ENCODE measurements around the gene ATP9A. TPM values are rescaled to one million over a fixed set of nuclear protein-coding genes. Genes with fewer than 3 reads are reported as not detected.
"Not testable (repeated sequence)": the region's sequence is repeated elsewhere in the genome, so short reads cannot be mapped to it uniquely, and the experiment has no call there.

Gene ATP9A
- total RNA-seq, 1 experiment from 2014 or later, result 18.7 TPM

DNA sequence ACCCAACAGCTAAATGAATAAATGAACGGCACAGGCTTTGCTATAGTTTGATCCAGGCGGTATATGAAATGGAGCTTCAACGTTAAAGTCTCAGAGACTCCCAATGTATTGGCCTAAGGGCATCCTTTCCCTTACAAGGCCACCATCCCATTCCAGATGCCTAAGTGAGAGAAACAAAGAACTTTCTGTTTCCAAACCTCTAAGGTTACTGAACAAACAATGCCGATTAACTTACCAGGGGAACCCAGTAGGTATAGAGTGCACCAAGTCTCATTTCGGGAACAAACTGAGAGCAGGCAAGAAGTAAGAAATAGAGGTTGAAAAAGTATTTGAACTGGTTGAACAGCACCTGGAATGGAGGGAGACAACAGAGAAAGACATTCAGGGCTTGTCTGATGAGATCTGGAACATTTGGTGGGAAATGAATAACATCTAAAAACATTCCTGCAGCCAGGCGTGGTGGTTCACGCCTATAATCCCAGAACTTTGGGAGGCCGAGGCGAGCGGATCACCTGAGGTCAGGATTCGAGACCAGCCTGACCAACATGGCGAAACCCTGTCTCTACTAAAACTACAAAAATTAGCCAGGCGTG is 42.5 kb downstream of the ATP9A start:
- DNase-seq (ENCODE audit: low read depth), result peak; percentile 85

DNA sequence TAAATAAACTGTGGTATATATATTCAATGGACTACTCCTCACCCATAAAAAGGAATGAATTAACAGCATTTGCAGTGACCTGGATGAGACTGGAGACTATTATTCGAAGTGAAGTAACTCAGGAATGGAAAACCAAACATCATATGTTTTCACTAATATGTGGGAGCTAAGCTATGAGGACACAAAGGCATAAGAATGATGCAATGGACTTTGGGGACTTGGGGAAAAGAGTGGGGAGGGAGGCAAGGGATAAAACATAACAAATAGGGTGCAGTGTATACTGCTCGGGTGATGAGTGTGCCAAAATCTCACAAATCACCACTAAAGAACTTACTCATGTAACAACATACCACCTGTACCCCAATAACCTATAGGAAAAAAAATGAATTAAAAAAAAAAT is 45.2 kb downstream of the ATP9A start:
- DNase-seq (ENCODE audit: low read depth), result not testable (repeated sequence)

DNA sequence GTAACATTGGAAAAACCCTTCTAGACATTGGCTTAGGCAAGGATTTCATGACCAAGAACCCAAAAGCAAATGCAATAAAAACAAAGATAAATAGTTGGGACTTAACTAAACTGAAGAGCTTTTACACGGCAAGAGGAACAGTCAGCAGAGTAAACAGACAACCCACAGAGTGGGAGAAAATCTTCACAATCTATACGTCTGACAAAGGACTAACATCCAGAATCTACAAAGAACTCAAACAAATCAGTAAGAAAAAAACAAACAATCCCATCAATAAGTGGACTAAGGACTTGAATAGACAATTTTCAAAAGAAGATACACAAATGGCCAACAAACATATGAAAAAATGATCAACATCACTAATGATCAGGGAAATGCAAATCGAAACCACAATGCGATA is 45.9 kb downstream of the ATP9A start:
- DNase-seq (ENCODE audit: low read depth), result not testable (repeated sequence)

- DNase-seq (ENCODE audit: low read depth), result no peak
These were observed 47.3 kb downstream of the ATP9A start for GRCh38 chr20:51720854-51721253.

GRCh38 chr20:51720384-51720783 is 47.8 kb downstream of the ATP9A start:
- no peak for DNase-seq (ENCODE audit: low read depth)

DNA sequence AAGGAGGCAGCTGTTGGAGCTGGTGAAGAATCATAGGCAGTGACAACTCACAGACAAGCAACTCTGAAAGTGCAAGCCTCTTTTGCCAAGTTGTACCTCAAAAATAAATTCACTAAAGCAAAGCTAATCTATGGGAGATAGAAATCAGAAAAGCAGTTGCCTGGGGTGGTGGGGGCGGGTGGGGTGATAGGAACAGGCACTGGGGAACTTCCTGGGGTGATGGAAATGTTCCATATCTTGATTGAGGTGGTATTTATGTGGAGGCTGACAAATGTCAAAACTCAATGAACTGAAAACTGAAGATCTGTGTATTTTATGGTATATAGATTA is 52.4 kb downstream of the ATP9A start:
- no peak for DNase-seq (ENCODE audit: low read depth)

DNA sequence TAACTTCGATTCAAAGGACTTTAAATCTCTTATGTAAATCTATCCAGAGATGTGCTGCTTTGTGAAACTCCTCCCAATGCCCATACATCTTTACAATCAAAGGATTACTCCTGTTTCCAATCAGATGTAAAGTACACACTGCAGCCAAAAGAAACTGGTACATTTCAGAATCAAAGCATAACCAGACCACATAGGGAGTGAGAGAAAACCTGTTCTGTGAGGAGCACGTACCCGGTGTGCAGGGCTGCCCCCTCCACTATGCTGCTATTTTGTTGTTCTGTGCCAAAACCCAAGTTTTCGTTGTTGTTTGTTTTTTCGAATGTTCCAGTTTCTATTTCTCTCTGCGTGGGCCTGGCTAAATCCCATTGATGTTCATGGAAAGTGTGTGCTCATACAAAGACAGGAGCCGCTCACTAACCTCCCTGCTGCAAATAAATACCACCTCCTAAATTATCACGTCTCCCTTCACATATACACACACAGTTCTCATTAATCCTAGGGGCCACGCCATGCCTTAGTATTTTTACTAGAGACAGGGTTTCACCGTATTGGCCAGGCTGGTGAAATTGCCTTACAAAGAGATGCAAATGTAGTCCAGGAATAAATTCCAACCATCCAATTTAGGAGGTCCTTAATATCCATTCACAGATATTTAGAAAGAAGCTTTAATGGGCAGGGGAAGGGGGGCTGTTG is 52.9 kb downstream of the ATP9A start:
- DNase-seq (ENCODE audit: low read depth), result no peak

DNA sequence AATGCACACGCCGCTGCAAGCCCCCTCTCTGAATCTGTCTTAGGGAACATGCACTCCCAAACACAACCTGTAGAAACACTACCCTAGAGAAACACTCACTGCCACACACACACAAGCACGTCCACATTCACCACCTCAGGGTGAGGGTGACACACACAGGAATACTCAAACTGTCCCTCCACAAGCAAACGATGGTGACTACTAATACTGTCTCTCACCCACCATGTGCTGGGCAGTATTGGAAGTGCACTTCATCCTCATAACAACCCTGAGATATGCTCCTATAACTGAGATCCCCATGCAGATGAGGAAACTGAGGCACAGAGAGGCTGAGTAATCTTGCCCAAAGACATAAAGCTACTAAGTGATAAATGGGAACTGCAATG is 55.0 kb downstream of the ATP9A start:
- DNase-seq (ENCODE audit: low read depth), result no peak

DNA sequence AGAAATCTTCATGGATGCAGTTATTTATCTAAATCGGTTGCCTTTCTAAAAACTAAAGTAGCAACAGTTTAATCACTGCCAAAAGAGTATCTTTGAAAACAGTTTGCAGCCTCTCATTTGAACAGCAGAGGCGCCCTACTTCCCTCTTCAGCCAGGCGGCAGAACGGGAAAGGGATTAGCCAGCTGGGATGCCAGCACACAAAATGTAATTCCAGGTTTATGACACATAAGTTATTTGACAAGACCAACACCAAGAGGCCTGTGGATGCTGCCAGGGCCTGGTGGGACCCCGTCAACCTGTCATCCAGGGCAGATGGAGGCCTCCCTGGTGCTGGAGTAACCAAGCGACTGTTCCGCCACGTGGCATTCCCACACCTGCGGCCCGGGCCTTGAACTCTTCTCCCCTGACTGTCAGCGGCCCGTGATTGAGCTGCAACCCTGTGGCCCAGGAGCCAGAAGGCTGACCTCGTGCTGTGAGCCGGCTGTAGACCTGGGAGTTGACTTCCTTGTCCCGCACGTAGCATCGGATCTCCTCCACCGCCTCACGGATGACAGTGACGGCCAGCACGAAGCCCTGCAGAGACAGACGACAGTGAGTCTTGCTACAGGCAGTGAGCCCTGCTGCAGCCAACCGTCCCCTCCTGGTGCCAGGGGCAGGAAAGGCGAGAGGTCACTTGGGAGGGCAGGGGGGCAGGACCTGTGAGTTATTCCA is 55.5 kb downstream of the ATP9A start:
- peak; percentile 40 for DNase-seq (ENCODE audit: low read depth)

GRCh38 chr20:51711426-51711825 is 56.8 kb downstream of the ATP9A start:
- no peak for DNase-seq (ENCODE audit: low read depth)

GRCh38 chr20:51710361-51710894 is 57.8 kb downstream of the ATP9A start:
- DNase-seq (ENCODE audit: low read depth), result no peak

DNA sequence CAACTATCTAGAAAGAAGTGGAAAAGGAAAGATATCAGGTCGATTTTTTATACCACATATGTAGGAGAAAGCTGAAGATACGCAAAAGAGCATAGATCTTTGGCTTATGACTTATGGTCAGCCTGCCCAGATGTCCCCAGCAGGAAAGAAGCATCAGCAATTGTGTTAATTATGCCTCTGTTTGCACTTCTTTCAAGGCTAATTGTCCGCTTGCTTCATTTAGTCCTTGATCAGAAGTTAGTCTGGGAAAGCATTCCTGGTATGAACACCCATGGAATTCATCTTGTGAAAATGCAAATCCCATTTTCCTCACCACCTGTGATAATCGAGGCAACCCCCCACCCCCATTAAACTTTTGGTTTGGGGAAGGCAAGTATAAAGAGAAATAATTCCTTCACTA is 62.8 kb downstream of the ATP9A start:
- no peak for DNase-seq (ENCODE audit: low read depth)

DNA sequence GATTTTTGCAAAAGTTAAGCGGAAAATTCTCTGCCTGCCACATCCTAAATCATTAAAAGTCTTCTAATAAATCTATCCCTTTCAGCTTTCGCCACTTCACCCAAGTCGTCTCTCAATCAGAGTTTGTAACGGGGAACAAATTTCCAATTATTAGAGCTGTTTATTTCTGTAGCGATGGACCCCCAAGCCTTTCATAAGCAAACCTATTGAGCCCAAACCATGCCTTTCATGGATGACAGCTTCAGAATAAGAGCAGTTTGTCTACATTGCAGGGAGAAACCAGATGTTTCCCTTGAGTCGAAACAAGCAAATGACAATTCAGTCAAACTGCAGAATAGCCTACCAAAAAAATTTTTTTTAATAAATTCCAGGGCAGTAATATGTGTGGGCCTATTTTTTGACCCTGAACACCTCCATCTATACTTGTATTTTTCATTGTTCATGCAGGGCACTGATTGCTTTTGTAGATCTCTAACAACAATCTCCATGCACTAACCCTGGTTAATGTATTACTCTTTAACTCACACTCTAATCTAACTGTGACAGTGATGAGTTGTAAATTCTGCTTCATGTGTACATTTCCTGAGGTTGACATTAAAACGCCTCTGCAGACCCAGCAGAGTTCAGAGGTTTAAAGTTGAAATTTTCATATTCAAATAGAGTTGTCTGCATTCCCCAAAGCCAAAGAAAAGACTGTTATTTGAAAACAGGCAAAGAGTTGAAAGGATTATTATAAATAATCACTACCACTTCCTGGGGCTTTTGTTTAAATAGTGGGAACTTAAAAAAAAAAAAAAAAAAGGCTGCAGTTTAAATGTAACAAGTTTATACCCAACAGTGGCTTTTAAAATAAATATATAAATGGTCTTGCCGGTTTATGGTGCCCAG is 64.5 kb downstream of the ATP9A start:
- DNase-seq (ENCODE audit: low read depth), result no peak

DNA sequence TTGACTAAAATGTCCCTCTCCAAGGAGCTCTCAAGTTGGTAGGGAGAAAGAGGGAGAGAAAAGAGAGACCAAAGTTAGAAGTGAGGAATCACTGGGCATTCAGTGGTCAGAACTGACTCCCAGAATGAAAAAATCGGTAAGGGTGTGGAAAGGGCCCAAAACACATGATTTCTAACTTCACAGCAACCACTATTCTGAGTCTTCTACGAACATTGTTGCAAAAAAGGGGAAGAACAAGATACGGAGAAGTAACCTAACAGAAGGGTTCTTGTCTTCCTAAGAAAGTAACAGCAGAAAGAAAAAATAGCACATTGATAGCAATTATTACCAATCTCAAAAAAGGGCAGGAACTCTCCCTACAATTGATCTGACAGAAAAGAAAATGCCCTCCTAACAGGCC is 65.6 kb downstream of the ATP9A start:
- DNase-seq (ENCODE audit: low read depth), result no peak

GRCh38 chr20:51700809-51701285 is 67.3 kb downstream of the ATP9A start:
- peak; percentile 72 for DNase-seq (ENCODE audit: low read depth)

DNA sequence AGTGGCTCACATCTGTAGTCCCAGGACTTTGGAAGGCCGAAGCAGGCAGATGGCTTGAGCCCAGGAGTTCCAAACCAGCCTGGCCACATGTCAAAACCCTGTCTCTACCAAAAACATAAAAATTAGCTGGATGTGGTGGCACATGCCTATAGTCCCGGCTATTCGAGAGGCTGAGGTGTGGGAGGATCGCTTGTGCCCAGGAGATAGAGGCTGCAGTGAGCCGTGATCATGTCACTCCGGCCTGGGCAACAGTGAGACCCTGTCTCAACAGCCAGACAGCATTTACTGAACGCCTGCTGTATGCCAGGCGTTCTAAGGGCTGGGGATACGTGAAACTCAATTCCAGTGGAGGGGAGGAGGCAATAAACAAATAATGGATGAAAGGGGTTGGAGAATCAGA is 69.9 kb downstream of the ATP9A start:
- no peak for DNase-seq (ENCODE audit: low read depth)

GRCh38 chr20:51697096-51697826 is 70.9 kb downstream of the ATP9A start:
- peak; percentile 81 for DNase-seq (ENCODE audit: low read depth)

DNA sequence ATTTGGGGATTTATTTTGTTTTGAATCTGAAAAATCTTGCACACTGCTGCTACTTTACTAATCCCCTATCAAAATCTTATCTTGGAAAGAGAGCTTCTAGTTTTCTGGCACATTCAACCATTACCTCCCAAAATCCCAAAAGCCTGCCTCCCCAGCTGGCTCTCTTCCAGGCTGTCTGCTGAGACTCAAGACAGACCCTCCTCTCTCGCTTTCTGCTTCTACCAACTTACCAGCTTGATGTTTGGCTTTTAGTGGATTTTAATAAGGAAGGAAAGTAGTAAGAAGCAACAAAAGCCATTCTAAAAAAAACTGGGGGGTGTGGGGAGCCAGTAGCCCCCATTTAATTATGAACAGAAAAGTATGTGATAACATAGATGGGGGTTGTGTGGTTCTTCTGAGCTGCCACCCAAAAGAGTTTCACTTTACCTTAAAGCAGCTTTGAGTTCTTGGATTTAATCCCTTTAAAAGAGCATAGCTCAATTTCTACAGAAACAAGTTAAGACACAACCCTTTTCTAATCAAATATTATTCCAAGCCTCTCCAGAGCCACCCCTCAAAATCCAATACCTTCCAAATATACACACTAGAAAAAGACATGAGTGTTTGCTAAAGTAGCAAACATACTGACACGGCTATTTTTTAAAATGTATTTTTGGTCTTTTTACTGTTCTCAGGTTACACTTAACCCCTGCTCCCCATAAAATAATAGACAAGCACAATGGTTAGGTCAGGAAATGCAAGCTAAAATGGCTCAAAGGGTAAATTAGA is 71.7 kb downstream of the ATP9A start:
- DNase-seq (ENCODE audit: low read depth), result peak; percentile 70

DNA sequence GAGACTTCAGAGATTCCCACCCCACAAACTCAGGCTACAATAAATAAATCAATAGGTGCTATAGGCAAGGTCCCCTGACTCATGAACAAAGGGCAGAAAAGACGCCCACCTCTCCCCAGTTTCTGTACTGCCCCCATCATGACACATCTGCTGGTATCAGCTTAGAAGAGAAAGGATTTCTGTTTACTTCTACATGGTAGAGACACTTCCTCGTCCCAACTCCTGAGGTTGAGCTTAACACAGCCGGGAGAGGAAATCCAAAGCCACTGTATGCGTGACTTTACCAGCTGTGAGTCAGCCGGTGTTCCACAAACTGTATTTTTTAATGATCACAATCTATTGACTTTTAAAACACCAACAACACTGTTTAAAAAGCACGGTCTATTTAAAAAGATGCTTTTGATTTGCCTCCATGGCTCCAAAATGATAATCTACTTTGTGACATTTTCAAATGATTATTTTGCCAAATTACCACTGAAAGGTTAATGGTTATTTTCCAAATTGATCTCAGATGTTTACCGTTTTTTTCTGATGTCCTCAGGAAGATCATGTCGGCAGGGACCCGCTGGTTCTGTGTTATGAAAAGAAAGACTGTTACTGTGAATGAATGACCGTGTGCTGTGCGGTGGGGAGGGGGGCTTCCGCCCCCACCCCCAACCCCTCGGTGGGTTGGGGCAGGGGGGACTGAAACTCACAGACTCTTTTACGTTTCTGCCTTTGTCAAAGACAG is 72.5 kb downstream of the ATP9A start:
- peak; percentile 96 for DNase-seq (ENCODE audit: low read depth)
